H1 (cell line): Measurements from ENCODE around the gene PRODH. TPM values are rescaled to one million over a fixed set of nuclear protein-coding genes. Genes with fewer than 3 reads are reported as not detected.
"Not testable (repeated sequence)": the region's sequence is repeated elsewhere in the genome, so short reads cannot be mapped to it uniquely, and the experiment has no call there.

Experiments
- CTCF ChIA-PET: fragments of 300-600 bp; sonication (Branson Sonifier 250); formaldehyde crosslinking; loops from one replicate; lab custom pipeline; 2021; ENCODE audit not compliant: partially characterized antibody; lab: Charles Lee
- POLR2A ChIA-PET: fragments of 300-600 bp; sonication (Branson Sonifier 250); formaldehyde crosslinking; loops from one replicate; lab custom pipeline; 2021; ENCODE audit warnings: inconsistent platforms; ENCODE audit not compliant: partially characterized antibody; lab: Charles Lee
- DNase-seq, 2 experiments: peaks; one replicate each; pipeline versions ENCODE4 v3.0.0 to v3.0.0-alpha.2; 2010 to 2022; ENCODE audit warnings: low spot score in 2 of 2, low read depth in 1 of 2, mixed read lengths in 1 of 2
- FAIRE-seq: peaks from 2 replicates; lab custom pipeline; 2011; peaks lifted over from hg19 to GRCh38; lab: Jason Lieb, UNC
- H2AFZ ChIP-seq: 2 replicates; pipeline ENCODE4 v1.8.1; 2012; ENCODE audit warnings: low read length, inconsistent platforms
- H2AK5ac ChIP-seq: 2 replicates; pipeline ENCODE4 v1.6.1; 2013; ENCODE audit warnings: low read depth, low read length
- H2BK120ac ChIP-seq: replicated peaks from 2 replicates; pipeline ENCODE3; 2013; ENCODE audit warnings: low read depth, low read length, inconsistent platforms
- H2BK12ac ChIP-seq: 2 replicates; pipeline ENCODE4 v1.6.1; 2013; ENCODE audit warnings: low read depth, low read length
- H2BK15ac ChIP-seq: 2 replicates; pipeline ENCODE4 v1.6.1; 2013; ENCODE audit warnings: low read length
- H2BK20ac ChIP-seq: 2 replicates; pipeline ENCODE4 v1.6.1; 2013; ENCODE audit warnings: low read length
- H2BK5ac ChIP-seq: 2 replicates; pipeline ENCODE4 v1.6.1; 2013; ENCODE audit warnings: low read depth, low read length
- H3K14ac ChIP-seq: 2 replicates; pipeline ENCODE4 v1.6.1; 2013; ENCODE audit warnings: inconsistent platforms; ENCODE audit not compliant: insufficient read length
- H3K18ac ChIP-seq: 2 replicates; pipeline ENCODE4 v1.6.1; 2013; ENCODE audit warnings: low read length; ENCODE audit errors: extremely low read depth
- H3K23ac ChIP-seq: 2 replicates; pipeline ENCODE4 v1.6.1; 2013; ENCODE audit warnings: inconsistent platforms; ENCODE audit not compliant: insufficient read length
- H3K23me2 ChIP-seq: 2 replicates; pipeline ENCODE4 v1.6.1; 2013; ENCODE audit warnings: low read depth, low read length
- H3K27ac ChIP-seq: 2 replicates; pipeline ENCODE4 v1.6.1; 2011; ENCODE audit warnings: low read depth, low read length, inconsistent platforms
- H3K27me3 ChIP-seq, 4 experiments: replicated peaks in 1 of 4; 1 replicate in 1 of 4; 2 replicates in 3 of 4; pipeline versions ENCODE4 v1.6.1 to v1.8.1; 2011 to 2013; ENCODE audit warnings: low read length in 3 of 4, mild to moderate bottlenecking in 3 of 4, inconsistent platforms in 2 of 4, mixed read lengths in 2 of 4, moderate library complexity in 1 of 4; ENCODE audit not compliant: control insufficient read depth in 3 of 4, insufficient read depth in 3 of 4; ENCODE audit errors: extremely low read depth in 1 of 4
- H3K36me3 ChIP-seq, 4 experiments: 2 replicates each; pipeline versions ENCODE4 v1.6.1 to v1.8.1; 2011 to 2013; ENCODE audit warnings: mild to moderate bottlenecking in 4 of 4, low read length in 3 of 4, moderate library complexity in 2 of 4, control low read depth in 1 of 4, inconsistent platforms in 1 of 4; ENCODE audit not compliant: insufficient read depth in 4 of 4, control insufficient read depth in 2 of 4
- H3K4ac ChIP-seq: replicated peaks from 2 replicates; pipeline ENCODE3; 2013; ENCODE audit warnings: low read length, low read depth, mixed read lengths, inconsistent platforms; ENCODE audit not compliant: insufficient read length
- H3K4me1 ChIP-seq, 4 experiments: replicated peaks in 1 of 4; 1 replicate in 1 of 4; 2 replicates in 3 of 4; pipeline versions ENCODE4 v1.6.1 to v1.8.1; 2011 to 2013; ENCODE audit warnings: low read length in 3 of 4, inconsistent platforms in 2 of 4, mixed read lengths in 1 of 4; ENCODE audit not compliant: insufficient read depth in 4 of 4, control insufficient read depth in 3 of 4
- H3K4me2 ChIP-seq, 2 experiments: 2 replicates each; pipeline versions ENCODE4 v1.6.1 to v1.8.1; 2011 to 2013; ENCODE audit warnings: low read depth in 2 of 2, low read length in 2 of 2, control low read depth in 1 of 2, inconsistent platforms in 1 of 2, mild to moderate bottlenecking in 1 of 2; ENCODE audit not compliant: insufficient read depth in 1 of 2
- H3K4me3 ChIP-seq, 4 experiments: fragments of 200-600, 300-600 bp in 1 of 4; sonication (generic), shearing (Covaris generic), sonication (Bioruptor Twin) in 1 of 4; 2 replicates each; pipeline versions ENCODE4 v1.5.1 to v1.8.1; 2011 to 2016; ENCODE audit warnings: low read length in 4 of 4, low read depth in 3 of 4, control low read depth in 2 of 4, inconsistent platforms in 2 of 4, mild to moderate bottlenecking in 2 of 4, mixed read lengths in 1 of 4, moderate library complexity in 1 of 4; ENCODE audit not compliant: insufficient read depth in 2 of 4; ENCODE audit errors: extremely low read depth in 1 of 4
- H3K56ac ChIP-seq: replicated peaks from 2 replicates; pipeline ENCODE3; 2013; ENCODE audit warnings: low read depth, mild to moderate bottlenecking, mixed read lengths, low read length, inconsistent platforms; ENCODE audit not compliant: insufficient read length
- H3K79me1 ChIP-seq: 2 replicates; pipeline ENCODE4 v1.6.1; 2013; ENCODE audit warnings: low read depth, low read length, control low read depth
- H3K79me2 ChIP-seq, 2 experiments: 2 replicates each; pipeline versions ENCODE4 v1.6.1 to v1.8.1; 2012 to 2013; ENCODE audit warnings: low read length in 2 of 2, mild to moderate bottlenecking in 2 of 2, inconsistent platforms in 1 of 2; ENCODE audit not compliant: insufficient read depth in 2 of 2, control insufficient read depth in 1 of 2
- H3K9ac ChIP-seq, 4 experiments: replicated peaks in 1 of 4; 1 replicate in 1 of 4; 2 replicates in 3 of 4; pipeline versions ENCODE4 v1.6.1 to v1.8.1; 2011 to 2013; ENCODE audit warnings: low read depth in 3 of 4, low read length in 3 of 4, control low read depth in 2 of 4, mild to moderate bottlenecking in 2 of 4, moderate library complexity in 2 of 4, inconsistent platforms in 1 of 4; ENCODE audit errors: extremely low read depth in 1 of 4
- H3K9me3 ChIP-seq, 2 experiments: 2 replicates each; pipeline versions ENCODE4 v1.6.1 to v1.8.1; 2012 to 2013; ENCODE audit warnings: mild to moderate bottlenecking in 2 of 2, moderate library complexity in 2 of 2, control low read depth in 1 of 2, inconsistent platforms in 1 of 2, low read depth in 1 of 2, low read length in 1 of 2, mixed read lengths in 1 of 2; ENCODE audit not compliant: insufficient read depth in 2 of 2
- H4K20me1 ChIP-seq, 2 experiments: replicated peaks in 1 of 2; 2 replicates each; pipeline versions ENCODE3 to v1.8.1; 2011 to 2013; ENCODE audit warnings: inconsistent platforms in 2 of 2, low read length in 2 of 2, mild to moderate bottlenecking in 1 of 2; ENCODE audit not compliant: insufficient read depth in 2 of 2, control insufficient read depth in 1 of 2
- H4K5ac ChIP-seq: 2 replicates; pipeline ENCODE4 v1.6.1; 2013; ENCODE audit warnings: low read length, low read depth, mixed read lengths, inconsistent platforms; ENCODE audit not compliant: insufficient read length
- H4K8ac ChIP-seq: 2 replicates; pipeline ENCODE4 v1.8.0; 2013; ENCODE audit warnings: mild to moderate bottlenecking, moderate library complexity, low read length, inconsistent platforms; ENCODE audit not compliant: insufficient read depth; ENCODE audit errors: extremely low read depth
- H4K91ac ChIP-seq: replicated peaks from 2 replicates; pipeline ENCODE3; 2013; ENCODE audit warnings: low read length, mixed read lengths, inconsistent platforms; ENCODE audit not compliant: insufficient read length
- WGBS, 2 experiments: shearing (Covaris generic) in 1 of 2; methylation state at CpG; one replicate each; pipeline versions ENCODE4 v1.1.6 to v1.1.7; 2013 to 2015; ENCODE audit warnings: low lambda C conversion rate in 2 of 2, mixed read lengths in 2 of 2, inconsistent platforms in 1 of 2, low coverage in 1 of 2, missing lambda C conversion rate in 1 of 2; ENCODE audit not compliant: insufficient replicate concordance in 2 of 2, insufficient coverage in 1 of 2, insufficient read length in 1 of 2; ENCODE audit errors: extremely low coverage in 1 of 2, missing lambda C conversion rate in 1 of 2; 5-methylcytosine and 5-hydroxymethylcytosine counted together
- polyA plus RNA-seq, 7 experiments: library from polyadenylated mRNA; depleted of rRNA in 3 of 7; stranded (reverse) in 5 of 7; unstranded in 2 of 7; fragments of >200 nt in 5 of 7; fragments of 200-250 nt in 2 of 7; gene quantifications; 1 replicate in 5 of 7; 2 replicates in 1 of 7; 4 replicates in 1 of 7; pipeline versions ENCODE4 v1.2.1 to v1.2.3, GENCODE V29; 2011 to 2013; ENCODE audit warnings: missing spikeins in 2 of 7, mixed read lengths in 2 of 7
- total RNA-seq: library from RNA; stranded (reverse); fragmentation: NEBNext Ultra II Directional; extraction: Animal tissue kit (Norgen Biotek cat#: 25700); gene quantifications from 2 replicates; pipeline ENCODE4 v1.2.1, GENCODE V29; 2021

PRODH gene
- total and polyA plus RNA-seq, 2 of the 8 experiments (the other 6 are each of a cell fraction or from before 2014, with no cell fraction given): 27.6 to 45.6 TPM

GRCh38 chr22:18912264-18912946 is 23.7 kb downstream of the PRODH start:
- POLR2A ChIA-PET: interaction anchor here (1.7 to 1.9 kb wide), 2 partner anchors 14 to 36 kb away, joined by 7 to 8 read pairs; no protein-coding TSS in a partner anchor
- not testable (repeated sequence) for H2AFZ ChIP-seq
- CTCF ChIA-PET: interaction anchor here (0.8 to 2.2 kb wide), 8 partner anchors 15 to 107 kb away, joined by 3 to 11 read pairs (median 4); no protein-coding TSS in a partner anchor

More at GRCh38 chr22:18912264-18912946, 23.7 kb downstream of the PRODH start:
- not testable (repeated sequence) for H3K79me1 ChIP-seq, H2BK5ac ChIP-seq, H3K36me3 ChIP-seq, H3K79me2 ChIP-seq, H3K18ac ChIP-seq, H4K8ac ChIP-seq, H2AK5ac ChIP-seq, H3K14ac ChIP-seq, H3K4me3 ChIP-seq, H4K20me1 ChIP-seq, H3K9me3 ChIP-seq, H3K23me2 ChIP-seq, H3K4ac ChIP-seq, H3K56ac ChIP-seq, H3K27ac ChIP-seq, H3K4me1 ChIP-seq, H2BK20ac ChIP-seq, H3K27me3 ChIP-seq, H2BK12ac ChIP-seq, H3K9ac ChIP-seq, H4K91ac ChIP-seq, H3K23ac ChIP-seq, FAIRE-seq, H4K5ac ChIP-seq, H2BK15ac ChIP-seq, DNase-seq, H3K4me2 ChIP-seq, H2BK120ac ChIP-seq
- WGBS, 2 experiments: no CpG with 5 or more reads among the region's 10 CpGs
